GM21737 (cell line): ENCODE measurements around the gene TENM3.

ENCODE experiments used
- ATAC-seq: cut with Tn5 transposase; IDR thresholded peaks from one replicate; pipeline ENCODE4 v1.9.1; 2021; ENCODE audit warnings: mild to moderate bottlenecking, moderate library complexity; ENCODE audit not compliant: unreplicated experiment

TENM3 gene

DNA sequence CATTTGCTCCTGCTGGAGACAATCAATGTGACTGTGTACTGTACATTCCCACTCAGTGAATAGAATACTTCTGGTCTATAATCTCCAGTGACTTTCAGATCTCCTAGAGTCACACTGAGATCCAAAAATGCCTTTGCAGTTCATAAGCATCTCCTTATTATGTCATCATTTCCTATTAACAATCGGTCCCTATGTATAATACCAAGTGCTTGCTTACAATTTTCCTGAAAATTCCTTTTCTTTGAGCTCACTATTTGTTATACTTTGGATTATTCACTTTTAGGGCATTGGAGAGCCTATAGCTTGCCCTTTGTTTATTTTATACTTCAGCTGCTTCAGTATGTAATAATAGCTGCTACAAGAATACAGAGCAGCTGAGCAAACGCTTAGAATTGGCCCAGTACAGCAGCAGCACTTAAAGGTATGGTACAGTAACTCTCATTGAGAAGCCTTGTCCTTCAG is 361.0 kb downstream of the TENM3 start:
- no peak for ATAC-seq

DNA sequence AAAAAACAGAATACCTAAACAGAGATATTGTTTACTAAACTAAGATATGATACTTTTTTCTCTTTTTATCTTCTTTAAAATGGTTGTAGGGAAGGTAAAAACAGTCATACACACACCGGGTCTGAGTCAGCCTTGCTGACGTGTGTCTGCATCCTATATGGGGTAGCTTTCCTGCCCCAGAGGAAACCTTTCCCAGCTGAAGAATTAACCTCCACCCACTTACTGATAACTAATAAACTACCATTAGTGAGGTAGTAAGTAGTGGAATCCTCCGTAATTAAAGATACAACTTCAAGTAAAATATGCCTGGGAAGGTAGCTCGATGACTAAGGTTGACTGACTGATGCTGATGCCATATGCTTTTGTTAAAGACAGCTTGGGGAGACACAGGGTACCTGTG is 361.8 kb downstream of the TENM3 start:
- no peak for ATAC-seq

DNA sequence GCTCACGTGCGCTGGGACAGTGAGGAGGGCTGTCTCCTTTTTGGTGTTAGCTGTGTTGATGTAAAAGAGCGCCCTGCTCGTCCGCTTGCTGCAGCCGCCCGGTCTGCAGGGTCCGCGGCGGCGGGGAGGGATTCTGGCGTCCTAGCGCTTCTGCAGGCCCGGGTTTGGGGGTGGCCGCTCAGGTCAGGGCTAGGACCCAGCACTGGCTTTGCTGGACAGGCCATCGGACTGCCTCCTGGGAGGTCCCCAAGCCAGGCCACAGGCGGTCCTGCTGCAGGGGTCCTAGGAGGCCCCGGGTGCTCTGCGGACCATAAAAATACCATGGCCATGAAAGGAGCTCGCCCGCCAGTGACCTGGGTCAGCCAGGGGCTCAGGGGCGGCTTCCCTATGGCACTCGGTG is 365.3 kb downstream of the TENM3 start:
- no peak for ATAC-seq

DNA sequence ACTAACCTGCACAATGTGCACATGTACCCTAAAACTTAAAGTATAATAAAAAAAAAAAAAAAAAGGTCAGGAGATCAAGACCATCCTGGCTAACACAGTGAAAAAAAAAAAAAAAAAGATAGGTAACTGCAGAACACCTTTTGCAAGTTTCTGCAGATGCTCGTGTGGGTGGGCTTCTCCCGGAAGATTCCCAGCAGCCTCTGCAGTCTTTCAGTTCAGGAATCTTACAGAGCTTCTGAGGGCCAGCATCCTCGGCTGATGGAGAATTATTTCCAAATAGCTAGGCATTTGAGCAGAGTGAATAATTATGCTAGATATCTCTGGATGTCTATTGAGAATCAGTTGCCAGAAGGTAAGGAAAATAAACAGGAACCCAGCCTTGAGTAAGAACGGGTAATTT is 373.3 kb downstream of the TENM3 start:
- no peak for ATAC-seq

DNA sequence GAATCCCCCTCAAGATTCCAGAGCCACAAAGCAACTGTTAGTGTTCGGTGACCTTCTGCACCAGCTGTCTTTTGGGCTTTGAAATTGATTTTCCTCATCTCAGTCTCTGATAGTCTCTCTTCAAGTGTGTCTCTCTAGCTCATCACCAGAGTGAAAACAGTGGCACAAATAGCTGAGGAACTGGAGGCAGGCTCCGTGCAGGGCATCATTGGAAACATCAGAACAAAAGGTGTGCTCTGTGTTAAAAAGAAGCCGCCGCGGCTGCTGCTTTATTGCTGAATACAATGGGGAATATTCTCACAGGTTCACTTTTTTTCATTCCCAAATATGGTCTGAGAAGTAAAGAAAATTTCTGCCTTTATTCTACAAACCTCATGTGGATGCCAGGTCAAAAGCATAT is 376.5 kb downstream of the TENM3 start:
- no peak for ATAC-seq

DNA sequence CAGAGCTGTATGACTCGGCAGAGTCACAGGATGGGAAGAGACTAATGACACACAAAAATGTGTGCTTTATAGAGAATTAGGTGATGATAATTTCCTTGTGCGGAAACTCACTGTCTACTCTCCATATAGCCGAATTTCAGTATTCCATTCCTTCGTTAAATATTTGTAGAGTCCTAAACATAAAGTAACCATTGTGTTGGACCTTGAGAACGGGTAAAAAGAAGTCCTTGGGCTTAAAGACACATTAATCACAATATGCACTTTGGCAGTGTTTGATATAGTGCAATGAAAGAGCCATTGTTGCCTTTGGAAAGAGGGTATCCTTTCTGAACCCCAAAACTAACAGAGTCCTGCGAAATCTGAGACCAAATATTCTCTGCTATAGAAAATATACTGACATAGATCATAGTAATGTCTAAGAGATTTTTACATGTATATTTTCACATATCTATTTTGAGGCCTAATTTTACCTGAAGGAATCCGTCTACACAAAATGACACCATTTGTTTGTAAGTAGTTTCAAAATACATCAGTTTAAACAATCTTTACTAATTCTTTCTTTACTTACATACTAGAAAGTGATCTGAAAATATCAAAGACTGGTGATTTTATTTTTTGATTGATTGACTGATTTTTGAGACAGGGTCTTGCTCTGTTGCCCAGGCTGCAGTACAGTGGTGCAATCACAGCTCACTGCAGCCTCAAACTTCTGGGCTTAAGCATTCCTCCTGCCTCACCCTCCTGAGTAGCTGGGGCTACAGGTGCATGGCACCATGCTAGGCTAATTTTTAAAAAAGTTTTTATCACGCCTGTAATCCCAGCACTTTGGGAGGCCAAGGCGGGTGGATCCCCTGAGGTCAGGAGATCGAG is 377.1 kb downstream of the TENM3 start:
- no peak for ATAC-seq

DNA sequence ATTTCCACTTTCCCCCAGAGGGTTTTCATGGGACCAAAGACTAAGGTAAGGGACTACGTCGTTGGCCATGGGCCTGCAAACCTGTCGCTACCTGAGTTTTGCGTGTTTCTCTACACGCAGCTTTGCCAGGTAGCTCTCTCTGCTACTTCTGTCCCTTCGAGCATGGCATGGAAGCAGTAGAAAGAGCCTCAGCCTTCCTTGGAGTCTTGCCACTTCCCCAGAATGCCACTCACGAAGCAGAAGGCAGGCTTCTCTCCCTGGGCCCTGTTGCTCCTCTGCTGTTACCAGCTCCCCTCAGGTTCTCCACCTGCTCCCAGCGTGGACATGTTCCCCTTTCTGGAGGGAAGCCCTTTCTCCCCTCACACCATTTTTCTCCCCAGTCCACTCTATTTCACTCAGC is 381.1 kb downstream of the TENM3 start:
- no peak for ATAC-seq

DNA sequence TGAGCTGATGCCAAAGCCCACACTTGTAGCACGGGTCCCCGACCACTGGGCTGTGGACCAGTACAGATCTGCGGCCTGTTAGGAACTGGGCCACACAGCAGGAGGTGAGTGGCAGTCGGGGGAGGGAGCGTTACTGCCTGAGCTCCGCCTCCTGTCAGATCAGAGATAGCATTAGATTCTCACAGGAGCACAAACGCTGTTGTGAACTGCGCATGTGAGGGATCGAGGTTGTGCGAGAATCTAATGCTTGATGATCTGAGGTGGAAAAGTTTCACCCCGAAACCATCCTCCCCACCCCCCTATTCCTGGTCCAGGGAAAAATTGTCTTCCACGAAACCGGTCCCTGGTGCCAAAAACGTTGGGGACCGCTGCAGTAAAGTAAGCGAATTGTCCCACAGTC is 382.0 kb downstream of the TENM3 start:
- ATAC-seq, result no peak

DNA sequence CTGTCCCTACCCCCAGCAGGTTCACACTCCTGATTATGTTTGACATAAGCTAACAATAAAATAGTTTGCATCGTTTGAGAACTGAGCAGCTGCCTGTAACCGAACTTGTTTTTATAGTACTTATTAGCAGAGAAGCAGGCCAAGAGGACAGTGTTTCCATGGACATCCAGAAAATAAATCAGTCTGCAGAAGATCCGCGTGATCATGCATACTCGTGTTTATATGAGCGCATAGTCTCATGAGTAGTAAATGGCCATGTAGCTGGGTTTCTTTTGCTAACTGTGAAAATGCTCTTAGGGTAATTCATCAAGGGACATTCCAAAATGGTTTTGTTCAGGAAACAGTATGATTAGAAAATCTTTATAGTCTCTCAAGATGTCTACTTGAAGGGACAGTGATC is 384.8 kb downstream of the TENM3 start:
- no peak for ATAC-seq

DNA sequence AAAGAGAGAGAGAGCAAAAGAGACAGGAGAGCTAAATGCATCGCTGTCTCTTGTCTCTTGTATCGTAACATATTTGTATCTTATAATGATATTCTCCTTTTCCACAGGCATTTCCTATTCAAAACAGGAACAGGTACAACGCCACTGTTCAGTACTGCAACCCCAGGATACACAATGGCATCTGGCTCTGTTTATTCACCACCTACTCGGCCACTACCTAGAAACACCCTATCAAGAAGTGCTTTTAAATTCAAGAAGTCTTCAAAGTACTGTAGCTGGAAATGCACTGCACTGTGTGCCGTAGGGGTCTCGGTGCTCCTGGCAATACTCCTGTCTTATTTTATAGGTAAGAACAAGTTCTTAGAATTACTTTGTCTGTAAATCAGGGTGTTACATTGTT is 385.3 kb downstream of the TENM3 start:
- ATAC-seq, result no peak

DNA sequence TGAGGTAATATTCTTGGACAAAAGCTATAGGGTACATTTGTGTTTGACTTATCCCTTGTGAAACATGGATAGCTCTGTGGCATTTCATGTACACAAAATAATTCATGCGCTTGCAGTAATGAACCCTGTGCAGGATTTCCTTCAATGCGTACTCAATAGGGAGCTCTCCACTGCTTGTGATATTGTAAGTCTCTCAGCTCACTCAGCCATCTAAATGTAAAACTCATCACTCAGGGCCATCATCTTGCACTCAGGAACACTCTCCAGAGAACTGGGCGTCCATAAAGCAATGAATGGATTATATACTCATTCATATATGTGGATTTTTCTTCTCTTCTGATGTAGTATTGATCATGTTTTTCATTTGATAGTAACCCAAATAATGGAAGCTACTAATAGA is 385.9 kb downstream of the TENM3 start:
- ATAC-seq, result no peak

DNA sequence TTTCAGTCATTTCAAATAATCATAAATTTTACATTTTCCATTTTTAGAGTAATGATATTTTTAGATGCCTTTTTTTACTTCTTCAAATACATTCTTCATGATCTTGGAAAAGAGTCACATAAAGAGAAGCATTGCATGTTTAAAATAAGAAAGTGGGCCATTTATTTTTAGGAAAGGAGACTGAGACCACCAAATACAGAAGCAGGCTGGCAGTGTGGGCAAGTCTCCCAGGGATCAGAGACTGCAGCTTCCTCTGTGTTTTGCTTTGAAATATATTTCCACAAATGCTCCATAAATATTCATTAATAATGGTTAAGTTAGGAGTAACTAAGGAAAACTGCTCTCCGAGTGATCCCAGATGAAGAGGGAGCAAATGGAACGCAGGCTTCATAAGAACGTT is 397.3 kb downstream of the TENM3 start:
- ATAC-seq, result no peak

DNA sequence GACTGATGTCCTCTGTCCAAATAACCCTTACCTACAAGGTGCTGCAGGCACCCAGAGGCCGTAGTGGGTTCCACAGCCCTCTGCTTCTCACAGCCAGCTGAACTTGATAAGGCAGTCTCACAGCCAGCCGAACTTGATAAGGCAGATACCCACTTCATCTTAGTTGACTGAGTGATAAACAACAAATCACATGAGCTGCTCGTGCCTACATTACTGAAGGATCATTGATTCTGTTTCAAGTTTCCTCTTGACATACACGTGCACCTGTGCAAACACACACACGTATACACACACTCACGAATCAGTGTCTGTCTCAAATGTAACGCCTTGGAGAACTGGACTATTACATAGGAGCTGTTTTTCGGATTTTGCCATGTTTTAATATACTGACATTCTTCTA is 397.7 kb downstream of the TENM3 start:
- ATAC-seq, result no peak

DNA sequence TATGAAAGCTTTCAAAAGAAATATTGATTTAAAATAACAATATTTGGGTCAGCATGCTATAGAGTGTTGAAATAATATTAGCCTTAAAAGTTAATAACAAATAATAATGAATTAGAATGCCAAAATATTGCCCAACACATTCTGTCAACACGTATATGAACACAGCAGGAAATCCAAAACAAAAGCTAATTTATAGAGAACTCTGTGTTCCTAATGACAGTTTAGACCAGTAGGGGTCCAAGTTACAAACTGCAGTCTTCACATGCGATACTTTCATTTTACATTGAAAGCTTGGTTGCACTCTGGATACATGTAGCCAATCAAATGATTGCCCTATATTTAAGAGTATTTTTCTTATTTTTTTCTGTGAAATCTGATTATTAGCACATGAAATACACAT is 399.6 kb downstream of the TENM3 start:
- no peak for ATAC-seq

DNA sequence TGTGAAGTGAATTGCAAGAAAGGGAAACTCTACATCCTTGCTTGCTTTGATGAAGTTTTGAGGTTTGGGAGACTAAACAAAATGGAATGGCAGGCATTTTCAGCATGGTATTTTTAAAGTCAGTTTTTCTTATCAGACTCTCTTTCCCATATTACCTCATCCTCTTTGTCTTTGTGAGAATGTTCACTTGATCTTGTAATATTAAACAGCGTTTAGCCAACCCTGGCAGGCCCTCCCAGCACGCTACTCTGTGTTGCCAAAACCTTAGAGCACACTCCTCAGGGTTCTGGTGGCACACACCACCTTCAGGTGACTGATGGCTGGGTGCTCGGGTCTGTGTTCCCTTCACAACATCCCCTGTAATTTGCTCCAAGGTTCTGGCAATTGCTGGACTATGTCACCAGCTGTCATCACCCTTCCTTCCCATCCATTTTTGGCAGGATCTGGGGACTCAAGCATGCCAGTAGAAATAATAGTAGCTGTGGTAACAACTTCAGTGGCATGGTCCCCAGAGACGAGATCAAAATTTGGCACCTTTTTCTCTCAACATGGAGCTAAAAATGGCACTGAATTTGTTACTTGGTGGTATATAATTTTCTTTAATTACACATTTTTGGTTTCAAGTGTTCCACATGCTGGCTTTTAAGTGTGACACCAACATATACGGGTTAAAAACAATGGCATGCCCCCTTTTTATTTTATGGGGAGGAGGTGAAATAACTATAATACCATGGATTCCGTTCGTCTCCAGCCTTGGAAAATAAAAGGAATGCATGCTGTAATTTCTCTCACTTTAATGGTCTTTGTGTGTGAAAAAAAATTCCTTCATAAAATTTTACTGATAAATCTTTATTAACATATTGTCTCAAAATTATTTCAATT is 400.8 kb downstream of the TENM3 start:
- ATAC-seq, result no peak

DNA sequence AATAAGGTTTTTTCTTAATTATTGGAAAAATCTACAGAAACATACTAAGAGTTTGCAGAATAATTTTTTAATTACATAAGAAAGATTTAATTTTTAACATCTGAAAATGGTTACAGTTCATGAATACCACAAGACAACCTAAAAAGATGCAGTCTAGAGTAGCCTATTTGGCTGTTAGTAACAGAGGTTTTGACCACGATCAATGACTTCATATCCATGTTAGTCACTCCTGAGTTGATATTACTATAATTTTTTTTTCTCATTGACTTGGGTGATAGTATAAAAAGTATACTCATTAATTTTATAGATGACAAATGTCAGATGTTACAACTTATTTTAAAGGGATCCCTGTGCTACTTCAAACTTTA is 401.5 kb downstream of the TENM3 start:
- no peak for ATAC-seq

DNA sequence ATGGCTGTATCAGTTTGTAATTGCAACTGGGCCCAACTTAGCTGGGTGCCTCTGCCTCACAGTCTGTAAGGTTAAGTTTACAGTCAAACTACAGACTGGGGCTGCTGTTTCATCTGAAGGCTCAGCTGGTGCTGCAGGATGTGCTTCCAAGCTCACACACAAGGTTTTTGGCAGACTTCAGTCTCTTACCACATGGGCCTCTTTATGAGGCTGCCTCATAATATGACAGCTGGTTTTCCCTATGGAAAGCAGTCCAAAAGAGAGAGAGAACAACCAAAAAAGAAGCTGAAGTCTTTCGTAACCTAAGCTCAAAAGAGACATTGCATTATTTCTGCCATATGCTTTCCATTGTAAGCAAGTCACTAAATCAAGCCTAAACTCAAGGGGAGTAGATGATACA is 402.3 kb downstream of the TENM3 start:
- no peak for ATAC-seq

DNA sequence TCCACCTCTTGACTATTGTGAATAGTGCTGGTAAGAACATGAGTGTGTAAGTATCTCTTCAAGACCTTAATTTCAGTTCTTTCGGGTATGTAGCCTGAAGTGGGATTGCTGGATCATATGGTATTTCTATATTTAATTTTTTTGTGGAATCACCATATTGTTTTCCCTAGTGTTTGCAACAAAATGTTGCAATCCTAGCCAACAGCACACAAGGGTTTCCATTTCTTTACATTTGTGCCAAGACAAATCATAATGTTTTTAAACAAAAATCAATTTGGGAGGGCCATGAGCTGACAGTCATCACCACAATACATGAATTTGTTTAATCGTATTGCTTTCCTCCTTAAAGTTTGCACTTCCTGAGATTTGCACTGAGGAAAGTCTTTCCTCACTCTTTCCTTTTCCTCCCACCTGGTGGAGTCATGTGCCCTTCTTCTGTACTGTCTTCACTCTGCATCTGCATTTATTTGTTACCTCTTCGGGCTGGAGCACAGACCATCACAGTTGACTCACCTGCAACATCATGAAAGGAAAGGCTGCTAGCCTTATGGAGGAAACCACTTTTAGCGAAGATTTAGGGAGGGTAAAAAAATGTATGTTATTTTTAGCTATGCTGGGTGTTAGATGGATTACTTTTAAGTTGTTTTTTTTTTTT is 404.6 kb downstream of the TENM3 start:
- ATAC-seq, result no peak

DNA sequence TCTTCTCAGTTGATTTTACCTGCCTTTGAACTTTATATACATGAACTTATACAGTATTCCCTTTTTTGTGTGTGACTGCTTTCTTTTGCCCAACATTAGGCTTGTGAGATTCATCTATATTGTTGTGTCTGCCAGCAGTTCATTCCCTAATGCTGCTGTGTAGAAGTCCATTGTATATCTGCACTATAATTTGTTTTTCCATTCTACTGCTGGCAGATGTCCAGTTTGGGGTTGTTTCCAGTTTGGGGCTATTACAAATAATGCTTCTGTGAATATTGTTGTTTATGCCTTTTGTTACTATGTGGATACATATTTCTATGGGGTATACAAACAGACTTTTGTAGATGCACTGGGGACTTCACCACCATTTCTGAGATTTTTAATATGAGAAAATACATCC is 405.6 kb downstream of the TENM3 start:
- no peak for ATAC-seq

DNA sequence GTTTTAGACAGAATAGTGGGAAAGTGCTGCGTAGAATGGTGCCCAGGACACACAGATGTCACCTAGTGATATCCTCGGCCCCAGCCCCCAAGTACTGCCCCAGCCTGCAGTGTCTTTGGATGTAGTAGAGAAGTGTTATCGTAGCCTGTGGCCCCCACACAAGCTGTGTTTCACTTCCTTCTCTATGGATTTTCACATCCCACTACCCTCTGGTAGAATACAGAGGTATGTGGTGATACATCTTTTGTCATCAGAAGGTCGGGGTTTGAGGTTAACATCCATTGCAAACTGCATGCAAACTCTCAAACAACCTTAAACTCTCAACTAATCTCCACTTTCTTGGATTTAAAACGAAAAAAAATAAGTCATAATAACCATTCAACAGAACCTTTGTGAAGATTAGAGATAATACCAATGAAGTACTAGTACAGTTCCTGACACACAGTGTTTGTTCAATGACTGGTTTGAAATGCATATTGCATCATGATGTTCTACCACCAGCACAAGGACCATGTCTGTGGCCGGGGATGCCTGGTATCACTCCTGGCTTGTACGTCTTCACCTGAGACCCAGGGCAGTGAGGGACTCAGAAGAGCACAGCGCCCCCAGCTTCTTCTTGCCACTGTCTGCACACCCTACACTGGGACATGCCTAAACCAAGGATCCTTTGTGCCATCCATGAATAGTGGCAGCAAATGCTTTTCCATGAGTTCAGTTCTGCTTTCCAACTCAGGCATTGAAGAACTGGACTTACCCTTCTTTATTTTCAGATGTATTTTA is 406.7 kb downstream of the TENM3 start:
- no peak for ATAC-seq

DNA sequence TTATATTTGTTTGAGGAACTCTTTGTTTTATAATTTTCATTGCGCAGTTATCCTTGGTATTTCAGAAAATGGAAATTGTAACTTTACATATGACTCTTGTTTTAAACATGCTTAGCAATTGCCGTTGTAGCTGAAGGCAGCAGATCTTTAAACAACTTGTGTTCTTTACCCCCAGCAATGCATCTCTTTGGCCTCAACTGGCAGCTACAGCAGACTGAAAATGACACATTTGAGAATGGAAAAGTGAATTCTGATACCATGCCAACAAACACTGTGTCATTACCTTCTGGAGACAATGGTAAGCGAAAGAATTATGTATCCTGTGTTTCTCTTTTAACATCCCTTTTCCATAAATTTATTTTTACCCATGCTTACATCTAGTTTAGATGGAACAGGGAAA is 410.4 kb downstream of the TENM3 start:
- ATAC-seq, result no peak
